Left ventricle myocardium superior (tissue), 1 donor: ENCODE measurements around the gene CEP170. TPM values are rescaled to one million over a fixed set of nuclear protein-coding genes. Genes with fewer than 3 reads are reported as not detected.
"Not testable (repeated sequence)": the region's sequence is repeated elsewhere in the genome, so short reads cannot be mapped to it uniquely, and the experiment has no call there.

Experiments used
- ATAC-seq: fragments of 200-7000 bp; cut with Tn5 transposase; one replicate; pipeline ENCODE4 v1.9.1; 2020; ENCODE audit warnings: mild to moderate bottlenecking, moderate library complexity
- DNase-seq: peaks from one replicate; pipeline ENCODE4 v3.0.0-alpha.2; 2020
- intact Hi-C: fragments of 100-400 bp; cut with micrococcal nuclease; formaldehyde crosslinking; loops from one replicate; pipeline ENCODE4 v1.11.0; 2022
- total RNA-seq: library from RNA; stranded (reverse); fragmentation: NEBNext Ultra II Directional; extraction: Animal tissue kit (Norgen Biotek cat#: 25700); gene quantifications from one replicate; pipeline ENCODE4 v1.2.1, GENCODE V29; 2021
- donor health status: DM: no; HTN: yes; CAD: no; lungs with severe emphysema.

The CEP170 gene
- total RNA-seq, 1 donor from 2014 or later: 36.4 TPM

- intact Hi-C loops, DNase-seq, ATAC-seq: not testable (repeated sequence)
These were observed 147.9 kb downstream of the CEP170 start for GRCh38 chr1:243107171-243107570.

- intact Hi-C loops, ATAC-seq, DNase-seq: not testable (repeated sequence)
These were observed 149.3 kb downstream of the CEP170 start for GRCh38 chr1:243105652-243106332.

DNA sequence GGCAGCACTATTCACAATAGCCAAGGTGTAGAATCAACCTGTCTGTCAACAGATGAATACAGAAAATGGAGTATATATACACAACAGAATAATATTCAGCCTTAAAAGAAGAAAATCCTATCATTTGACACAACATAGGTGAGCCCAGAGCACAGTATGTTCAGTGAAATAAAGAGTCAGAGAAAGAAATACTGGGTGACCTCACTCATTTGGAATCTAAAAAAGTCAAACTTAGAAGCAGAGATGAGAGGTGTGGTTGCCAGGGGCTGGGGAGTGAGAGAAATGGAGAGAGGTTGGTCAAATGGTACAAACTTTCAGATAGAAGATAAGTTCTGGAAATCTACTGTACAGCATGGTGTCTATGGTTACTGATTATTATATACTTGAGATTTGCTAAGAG lies 150.0 kb downstream of the CEP170 start:
- peak; percentile 52 for ATAC-seq
- intact Hi-C loops: not testable (repeated sequence)

DNA sequence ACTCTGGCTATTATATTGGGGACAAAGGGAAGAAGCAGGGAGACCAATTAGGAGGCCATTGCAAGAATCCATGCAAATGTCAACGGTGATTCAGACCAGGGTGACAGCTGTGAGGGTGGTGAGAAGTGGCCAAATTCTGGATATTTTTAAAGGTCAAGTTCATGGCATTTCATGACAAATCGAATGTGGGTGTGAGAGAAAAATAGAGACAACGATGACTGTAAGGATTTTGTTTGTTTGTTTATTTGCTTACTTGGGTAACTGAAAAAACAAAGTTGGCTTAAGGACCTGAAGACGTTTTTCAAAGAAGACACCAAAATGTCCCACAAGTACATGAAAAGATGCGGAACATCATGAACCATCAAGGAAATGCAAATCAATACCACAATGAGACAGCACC lies 150.6 kb downstream of the CEP170 start:
- ATAC-seq, intact Hi-C loops, DNase-seq: not testable (repeated sequence)

More for the DNA sequence above, 150.0 kb downstream of the CEP170 start:
- DNase-seq: not testable (repeated sequence)

DNA sequence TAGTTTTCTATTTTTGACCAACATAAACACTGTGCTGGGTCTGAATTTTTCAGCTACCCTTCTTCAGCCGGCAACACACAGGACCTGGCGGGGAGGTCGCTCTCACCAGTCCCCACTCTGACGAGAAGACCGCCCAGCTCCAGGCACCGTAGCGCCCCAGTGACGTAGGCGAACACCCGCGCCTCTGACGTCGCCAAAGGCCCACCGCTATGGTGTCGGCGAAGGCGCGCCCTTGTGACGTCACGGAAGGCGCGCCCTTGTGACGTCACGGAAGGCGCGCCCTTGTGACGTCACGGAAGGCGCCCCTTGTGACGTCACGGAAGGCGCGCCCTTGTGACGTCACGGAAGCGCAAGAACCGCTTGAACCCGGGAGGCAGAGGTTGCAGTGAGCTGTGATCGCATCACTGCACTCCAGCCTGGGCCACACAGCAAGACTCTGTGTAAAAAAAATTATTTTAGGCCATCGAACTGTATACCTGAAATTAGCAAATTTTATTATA lies 153.5 kb downstream of the CEP170 start:
- ATAC-seq: peak; percentile 27
- peak; percentile 36 for DNase-seq
- intact Hi-C loops: not testable (repeated sequence)

- intact Hi-C loops, DNase-seq, ATAC-seq: not testable (repeated sequence)
These were observed 167.7 kb downstream of the CEP170 start for GRCh38 chr1:243087368-243087767.

Other genes with a start within 250 kb of the CEP170 start
- 21.1 TPM for gene SDCCAG8, start 760 bp upstream of the CEP170 start, total RNA-seq